ENCODE results near the gene EZH1. TPM values are rescaled to one million over a fixed set of nuclear protein-coding genes. Genes with fewer than 3 reads are reported as not detected.

Gene EZH1
- total and polyA plus RNA-seq, 7 donors = 15.2 to 59.1 (median 32.7) TPM

- H3K36me3 ChIP-seq (ENCODE audit: insufficient read depth in 1 of 2, low read depth in 1 of 2) = peaks cover 0 to 30% of the 10 kb centered on the region in 2 donors
- WGBS, 3 donors = 1% methylated on average over 37 to 43 of the region's 43 CpGs
- DNase-seq (peak; percentile 68 to 83), ATAC-seq (peak in 3 of 4 donors; percentile 21 to 29 (median 26))
- H3K9me3 ChIP-seq = no peaks in the 10 kb centered on the region
- peak overlapping the region; percentile 96 for H3K4me3 ChIP-seq
- peak overlapping the region; percentile 81 for H3K27ac ChIP-seq
- intact Hi-C loops (cut with DNase I) = loop anchor here (2.0 to 10.0 kb wide), 3 partner anchors 57 to 361 kb away; partner anchors contain the start of gene PSMC3IP (in 1 of the 2)
- no peaks in the 10 kb centered on the region for H3K27me3 ChIP-seq (ENCODE audit: insufficient read depth in 3 of 3, low read length in 2 of 3)
- no peak for TF ChIP-seq CTCF (IDR thresholded peaks at IDR 0.05)
- peaks cover 45% of the 10 kb centered on the region for H3K4me1 ChIP-seq
These were observed 68.8 kb downstream of the EZH1 start for GRCh38 chr17:42675965-42676423.

GRCh38 chr17:42675348-42675964 lies 69.4 kb downstream of the EZH1 start:
- H3K9me3 ChIP-seq = no peaks in the 10 kb centered on the region
- 1 to 3% (median 2%) methylated on average over 26 to 27 of the region's 27 CpGs for WGBS, 3 donors
- no peak for TF ChIP-seq CTCF (IDR thresholded peaks at IDR 0.05)
- intact Hi-C loops (cut with DNase I) = loop anchor here (2.0 to 10.0 kb wide), 3 partner anchors 57 to 361 kb away; partner anchors contain the start of gene PSMC3IP (in 1 of the 2)
- H3K27ac ChIP-seq = peak overlapping the region; percentile 81
- peak in 3 of 4 donors; percentile 1 to 23 (median 12) for ATAC-seq
- H3K36me3 ChIP-seq (ENCODE audit: insufficient read depth in 1 of 2, low read depth in 1 of 2) = peaks cover 0 to 35% of the 10 kb centered on the region in 2 donors
- no peaks in the 10 kb centered on the region for H3K27me3 ChIP-seq (ENCODE audit: insufficient read depth in 3 of 3, low read length in 2 of 3)
- H3K4me1 ChIP-seq = peaks cover 43% of the 10 kb centered on the region
- H3K4me3 ChIP-seq = peak overlapping the region; percentile 96
- peak; percentile 56 to 71 for DNase-seq

GRCh38 chr17:42674755-42675347 lies 70.0 kb downstream of the EZH1 start:
- peak overlapping the region; percentile 96 for H3K4me3 ChIP-seq
- 9 to 27% (median 14%) methylated on average over 9 of the region's 9 CpGs for WGBS, 3 donors
- intact Hi-C loops (cut with DNase I) = loop anchor here (2.0 to 10.0 kb wide), 4 partner anchors 53 to 360 kb away; partner anchors contain the start of gene PSMC3IP (in 1 of the 2)
- DNase-seq (peak; percentile 61 to 65), ATAC-seq (peak in 1 of 4 donors; percentile 25)
- no peak for TF ChIP-seq CTCF (IDR thresholded peaks at IDR 0.05)
- H3K27me3 ChIP-seq (ENCODE audit: insufficient read depth in 3 of 3, low read length in 2 of 3) = no peaks in the 10 kb centered on the region
- peak overlapping the region; percentile 81 for H3K27ac ChIP-seq
- H3K4me1 ChIP-seq = peaks cover 38% of the 10 kb centered on the region
- H3K9me3 ChIP-seq = no peaks in the 10 kb centered on the region
- H3K36me3 ChIP-seq (ENCODE audit: insufficient read depth in 1 of 2, low read depth in 1 of 2) = peaks cover 0 to 41% of the 10 kb centered on the region in 2 donors

GRCh38 chr17:42673885-42674754 lies 70.7 kb downstream of the EZH1 start:
- intact Hi-C loops (cut with DNase I) = loop anchor here (2.0 to 10.0 kb wide), 3 partner anchors 52 to 359 kb away; no protein-coding TSS in a partner anchor
- no peaks in the 10 kb centered on the region for H3K27me3 ChIP-seq (ENCODE audit: insufficient read depth in 3 of 3, low read length in 2 of 3)
- WGBS, 3 donors = 8 to 23% (median 12%) methylated on average over 27 to 32 of the region's 32 CpGs
- peaks cover 0 to 48% of the 10 kb centered on the region in 2 donors for H3K36me3 ChIP-seq (ENCODE audit: insufficient read depth in 1 of 2, low read depth in 1 of 2)
- ATAC-seq = peak; percentile 6 to 24 (median 20)
- H3K9me3 ChIP-seq = no peaks in the 10 kb centered on the region
- DNase-seq = peak; percentile 85 to 90
- peaks cover 40% of the 10 kb centered on the region for H3K4me1 ChIP-seq
- peak; percentile 32 for TF ChIP-seq CTCF (IDR thresholded peaks at IDR 0.05)
- peak overlapping the region; percentile 81 for H3K27ac ChIP-seq
- peak overlapping the region; percentile 96 for H3K4me3 ChIP-seq
